Hepatocyte (in vitro differentiated cells): ENCODE results near the gene DNASE2. TPM values are rescaled to one million over a fixed set of nuclear protein-coding genes. Genes with fewer than 3 reads are reported as not detected.

Source experiments
- DNase-seq: peaks from one replicate; pipeline ENCODE4 v3.0.0-alpha.2; 2016; ENCODE audit warnings: low spot score
- H2AFZ ChIP-seq: fragments of 200-600 bp; sonication (generic); 2 replicates; pipeline ENCODE4 v1.6.0; 2016; ENCODE audit warnings: antibody characterized with exemption, mild to moderate bottlenecking
- H3K27ac ChIP-seq: fragments of 200-600 bp; sonication (generic); 2 replicates; pipeline ENCODE4 v1.5.1; 2016; ENCODE audit warnings: mild to moderate bottlenecking
- H3K27me3 ChIP-seq: fragments of 200-600 bp; sonication (generic); 2 replicates; pipeline ENCODE4 v1.6.1; 2016
- H3K36me3 ChIP-seq: fragments of 200-600 bp; sonication (generic); replicated peaks from 2 replicates; pipeline ENCODE4 v1.5.1; 2016; ENCODE audit warnings: low read depth; ENCODE audit not compliant: insufficient read depth
- H3K4me1 ChIP-seq: fragments of 200-600 bp; sonication (generic); 2 replicates; pipeline ENCODE4 v1.5.1; 2016; ENCODE audit warnings: mild to moderate bottlenecking, moderate library complexity; ENCODE audit not compliant: insufficient read depth
- H3K4me2 ChIP-seq: fragments of 200-600 bp; sonication (generic); 2 replicates; pipeline ENCODE4 v1.6.0; 2016
- H3K4me3 ChIP-seq: fragments of 200-600 bp; sonication (generic); 2 replicates; pipeline ENCODE4 v1.5.1; 2016; ENCODE audit warnings: mild to moderate bottlenecking
- H3K79me2 ChIP-seq: fragments of 200-600 bp; sonication (generic); 2 replicates; pipeline ENCODE4 v1.6.0; 2017; ENCODE audit warnings: mild to moderate bottlenecking
- H3K9me2 ChIP-seq: fragments of 200-600 bp; sonication (generic); replicated peaks from 2 replicates; pipeline ENCODE4 v1.6.0; 2017; ENCODE audit warnings: mild to moderate bottlenecking; ENCODE audit not compliant: insufficient read depth
- H3K9me3 ChIP-seq: fragments of 200-600 bp; sonication (generic); 2 replicates; pipeline ENCODE4 v1.5.1; 2016; ENCODE audit warnings: low read depth, mild to moderate bottlenecking
- H4K20me1 ChIP-seq: fragments of 200-600 bp; sonication (generic); 2 replicates; pipeline ENCODE4 v1.6.0; 2016; ENCODE audit warnings: mild to moderate bottlenecking; ENCODE audit not compliant: insufficient read depth, poor library complexity, severe bottlenecking
- CTCF ChIP-seq: fragments of 200-600 bp; sonication (generic); IDR thresholded peaks from 2 replicates; pipeline ENCODE4 v1.5.1; 2016; ENCODE audit warnings: antibody characterized with exemption, mild to moderate bottlenecking; ENCODE audit not compliant: poor library complexity
- EZH2 ChIP-seq: fragments of 200-600 bp; sonication (generic); IDR thresholded peaks from 2 replicates; pipeline ENCODE4 v1.6.1; 2016; ENCODE audit warnings: antibody characterized with exemption, mild to moderate bottlenecking, borderline replicate concordance
- EZH2phosphoT487 ChIP-seq: fragments of 200-600 bp; sonication (generic); IDR thresholded peaks from one replicate; pipeline ENCODE4 v1.6.1; 2018; ENCODE audit warnings: antibody characterized with exemption, mild to moderate bottlenecking, low read depth, moderate library complexity; ENCODE audit not compliant: unreplicated experiment, severe bottlenecking
- WGBS: methylation state at CpG from one replicate; pipeline ENCODE4 v1.1.6; 2016; ENCODE audit warnings: low lambda C conversion rate; ENCODE audit errors: missing lambda C conversion rate; 5-methylcytosine and 5-hydroxymethylcytosine counted together
- polyA plus RNA-seq: library from polyadenylated mRNA; unstranded; fragments of >200 nt; fragmentation: Nextera tagmentation; extraction: Ambion mirVana; gene quantifications from 2 replicates; pipeline ENCODE4 v1.2.1, GENCODE V29; 2016
- total RNA-seq: library from RNA; depleted of rRNA; stranded (reverse); fragments of >200 nt; gene quantifications from 2 replicates; pipeline ENCODE4 v1.2.3, GENCODE V29; 2014

The DNASE2 gene
- total and polyA plus RNA-seq, 2 experiments from 2014 or later, result 25.7 to 41.3 TPM

- Histone ChIP-seq H3K4me1 (no peaks in the 10 kb centered on the region), H2AFZ (no peak overlapping the region), H4K20me1 (no peaks in the 10 kb centered on the region), H3K4me2 (no peak overlapping the region), H3K27me3 (no peaks in the 10 kb centered on the region), H3K27ac (no peak overlapping the region), H3K4me3 (no peak overlapping the region), H3K79me2 (no peaks in the 10 kb centered on the region), H3K9me2 (no peaks in the 10 kb centered on the region), H3K36me3 (no peaks in the 10 kb centered on the region), H3K9me3 (no peaks in the 10 kb centered on the region)
- WGBS, result 95% methylated on average over 4 of the region's 4 CpGs
- DNase-seq, result no peak
- no peak for TF ChIP-seq EZH2
- TF ChIP-seq CTCF, result no peak
- TF ChIP-seq EZH2phosphoT487, result no peak
Measured at GRCh38 chr19:12864143-12864542, 17.1 kb downstream of the DNASE2 start.

- Histone ChIP-seq H3K27ac (no peak overlapping the region), H4K20me1 (no peaks in the 10 kb centered on the region), H3K36me3 (no peaks in the 10 kb centered on the region), H3K4me3 (no peak overlapping the region), H2AFZ (no peak overlapping the region), H3K27me3 (no peaks in the 10 kb centered on the region), H3K9me2 (no peaks in the 10 kb centered on the region), H3K9me3 (no peaks in the 10 kb centered on the region), H3K4me1 (no peaks in the 10 kb centered on the region), H3K79me2 (no peaks in the 10 kb centered on the region), H3K4me2 (no peak overlapping the region)
- TF ChIP-seq EZH2phosphoT487, result no peak
- TF ChIP-seq EZH2, result no peak
- no peak for TF ChIP-seq CTCF
- DNase-seq, result no peak
- WGBS, result 79% methylated on average over 7 of the region's 7 CpGs
Measured at GRCh38 chr19:12859546-12859945, 21.7 kb downstream of the DNASE2 start.

- DNase-seq, result no peak
- no peaks in the 10 kb centered on the region for H3K4me1 ChIP-seq
- no peaks in the 10 kb centered on the region for H3K36me3 ChIP-seq
- no peak overlapping the region for H3K27ac ChIP-seq
- no peaks in the 10 kb centered on the region for H3K9me2 ChIP-seq
- no peak overlapping the region for H2AFZ ChIP-seq
- no peaks in the 10 kb centered on the region for H3K27me3 ChIP-seq
- H3K79me2 ChIP-seq, result no peaks in the 10 kb centered on the region
- no peak for TF ChIP-seq EZH2
- no peak for TF ChIP-seq EZH2phosphoT487
- TF ChIP-seq CTCF, result no peak
- no peaks in the 10 kb centered on the region for H4K20me1 ChIP-seq
- H3K4me3 ChIP-seq, result no peak overlapping the region
- no peak overlapping the region for H3K4me2 ChIP-seq
- no peaks in the 10 kb centered on the region for H3K9me3 ChIP-seq
- WGBS, result 97% methylated on average over 35 of the region's 35 CpGs
Measured at GRCh38 chr19:12858041-12858928, 23.0 kb downstream of the DNASE2 start.
